DOHH2 (cell line): ENCODE data around the gene NPAS3.
A peak's percentile ranks its signal among the peaks of the same experiment; 100 is the strongest.

ENCODE experiments used
- CTCF ChIP-seq: fragments of 200-600 bp; sonication (generic); IDR thresholded peaks from one replicate; pipeline ENCODE4 v1.5.1; 2014; ENCODE audit warnings: antibody characterized with exemption, mild to moderate bottlenecking, low read depth, low read length; ENCODE audit not compliant: poor library complexity, severe bottlenecking
- EZH2phosphoT487 ChIP-seq: fragments of 200-600 bp; sonication (generic); IDR thresholded peaks from 2 replicates; pipeline ENCODE4 v1.6.1; 2017; ENCODE audit warnings: borderline replicate concordance, mild to moderate bottlenecking, antibody characterized with exemption, low read length, moderate library complexity, mixed read lengths

- TF ChIP-seq CTCF (peak; percentile 86), EZH2phosphoT487 (no peak)
These were observed 900.8 kb downstream of the NPAS3 start for GRCh38 chr14:33839193-33840076.
